HG03439 (cell line): ENCODE results near the gene DCST1.

Experiments used
- ATAC-seq: cut with Tn5 transposase; IDR thresholded peaks from one replicate; pipeline ENCODE4 v1.9.1; 2021; ENCODE audit warnings: mild to moderate bottlenecking, moderate library complexity; ENCODE audit not compliant: unreplicated experiment

The DCST1 gene

DNA sequence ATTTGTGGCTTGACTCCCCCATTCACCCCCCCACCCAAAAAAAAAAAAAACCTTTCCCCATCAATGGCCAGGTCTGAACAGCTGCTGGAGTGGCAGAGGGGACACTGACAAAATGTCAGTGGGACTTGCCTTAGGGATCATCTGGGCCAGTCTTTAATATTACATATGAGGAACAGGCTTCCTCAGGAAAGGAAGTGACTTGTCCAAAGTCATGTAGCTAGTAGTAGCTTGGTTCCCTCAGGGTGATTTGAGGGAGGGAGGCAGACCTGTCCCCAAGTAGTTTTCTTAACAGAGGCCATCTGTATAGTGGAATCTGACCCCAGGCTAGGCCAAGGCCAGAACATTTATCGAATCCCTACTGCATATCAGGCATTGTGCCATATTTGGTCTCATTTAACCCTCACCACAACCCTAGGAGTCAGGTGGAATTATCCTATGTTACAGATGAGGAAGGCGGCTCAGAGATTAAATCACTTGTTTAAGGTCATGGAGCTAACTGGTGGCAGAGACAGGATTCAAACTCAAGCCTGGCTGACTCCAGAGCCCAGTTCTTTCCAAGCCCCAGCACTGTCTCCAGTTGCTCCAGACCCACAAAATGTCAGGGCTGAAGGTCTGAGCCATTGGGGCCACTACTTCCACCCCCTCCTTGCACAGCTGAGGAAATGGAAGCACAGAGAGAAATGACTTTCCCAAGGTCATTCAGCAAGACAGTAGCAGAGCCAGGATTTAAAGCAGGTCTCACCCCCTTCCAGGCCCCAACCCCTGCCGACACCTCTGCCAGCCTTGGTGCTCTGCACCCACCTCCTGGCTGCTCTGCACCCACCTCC lies 20.6 kb upstream of the DCST1 start:
- ATAC-seq: no peak

DNA sequence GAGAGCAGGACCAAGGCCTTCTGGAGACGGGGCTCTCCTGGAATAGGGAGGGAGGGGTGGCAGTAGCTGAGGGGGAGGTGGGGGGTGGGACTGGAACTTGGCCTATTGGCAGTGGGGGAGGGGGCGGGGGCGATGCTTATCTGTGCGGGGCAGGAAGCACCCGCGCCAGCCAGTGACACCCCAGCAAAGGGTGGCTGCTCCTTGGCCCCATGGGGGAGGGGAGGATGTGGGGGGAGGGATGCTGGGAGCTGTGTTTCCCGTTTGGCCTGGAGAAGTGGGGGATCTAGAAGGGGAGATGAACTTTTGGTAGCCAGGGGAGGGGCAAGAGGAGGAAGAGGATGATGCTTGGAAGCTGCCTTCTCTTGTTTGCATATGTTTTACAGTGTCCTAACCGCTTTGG lies 20.0 kb upstream of the DCST1 start:
- no peak for ATAC-seq

DNA sequence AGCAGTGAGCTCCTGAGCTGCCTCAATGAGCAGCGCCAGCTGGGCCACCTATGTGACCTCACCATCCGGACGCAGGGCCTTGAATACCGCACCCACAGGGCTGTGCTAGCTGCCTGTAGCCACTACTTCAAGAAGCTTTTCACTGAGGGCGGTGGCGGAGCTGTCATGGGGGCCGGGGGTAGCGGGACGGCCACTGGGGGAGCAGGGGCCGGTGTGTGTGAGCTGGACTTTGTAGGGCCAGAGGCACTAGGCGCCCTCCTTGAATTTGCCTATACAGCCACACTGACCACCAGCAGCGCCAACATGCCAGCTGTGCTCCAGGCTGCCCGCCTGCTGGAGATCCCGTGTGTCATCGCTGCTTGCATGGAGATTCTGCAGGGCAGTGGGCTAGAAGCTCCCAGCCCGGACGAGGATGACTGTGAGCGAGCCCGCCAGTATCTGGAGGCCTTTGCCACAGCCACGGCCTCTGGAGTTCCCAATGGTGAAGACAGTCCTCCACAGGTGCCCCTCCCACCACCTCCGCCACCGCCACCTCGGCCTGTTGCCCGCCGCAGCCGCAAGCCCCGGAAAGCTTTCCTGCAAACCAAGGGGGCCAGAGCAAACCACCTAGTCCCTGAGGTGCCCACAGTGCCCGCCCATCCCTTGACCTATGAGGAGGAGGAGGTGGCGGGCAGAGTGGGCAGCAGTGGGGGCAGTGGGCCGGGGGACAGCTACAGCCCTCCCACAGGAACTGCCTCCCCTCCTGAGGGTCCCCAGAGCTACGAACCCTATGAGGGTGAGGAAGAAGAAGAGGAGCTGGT lies 18.7 kb upstream of the DCST1 start:
- ATAC-seq: no peak

DNA sequence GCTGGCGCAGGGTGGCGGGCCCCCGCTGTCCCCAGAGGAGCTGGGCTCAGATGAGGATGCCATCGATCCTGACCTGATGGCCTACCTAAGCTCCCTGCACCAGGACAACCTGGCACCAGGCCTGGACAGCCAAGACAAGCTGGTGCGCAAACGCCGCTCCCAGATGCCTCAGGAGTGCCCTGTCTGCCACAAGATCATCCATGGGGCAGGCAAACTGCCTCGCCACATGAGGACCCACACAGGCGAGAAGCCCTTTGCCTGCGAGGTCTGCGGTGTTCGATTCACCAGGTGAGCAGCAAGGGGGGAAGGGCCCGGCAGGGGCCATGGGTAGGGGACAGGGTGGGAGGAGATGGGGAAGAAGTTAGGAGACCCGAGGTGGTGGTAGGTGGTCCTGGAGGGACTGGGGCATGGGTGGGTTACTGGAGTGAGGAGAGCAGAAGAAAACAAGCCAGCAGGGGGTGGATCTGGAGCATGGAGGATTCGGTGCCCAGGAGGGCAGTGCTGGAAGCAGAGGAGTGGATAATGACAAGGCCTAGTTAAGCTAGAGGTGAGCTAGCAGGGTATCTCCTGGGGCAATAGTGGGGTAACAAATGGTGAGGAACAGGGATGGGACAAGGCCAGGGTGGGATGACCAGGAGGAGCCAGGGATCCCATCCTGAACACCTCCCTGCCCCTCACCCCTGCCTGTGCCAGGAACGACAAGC lies 17.9 kb upstream of the DCST1 start:
- no peak for ATAC-seq

DNA sequence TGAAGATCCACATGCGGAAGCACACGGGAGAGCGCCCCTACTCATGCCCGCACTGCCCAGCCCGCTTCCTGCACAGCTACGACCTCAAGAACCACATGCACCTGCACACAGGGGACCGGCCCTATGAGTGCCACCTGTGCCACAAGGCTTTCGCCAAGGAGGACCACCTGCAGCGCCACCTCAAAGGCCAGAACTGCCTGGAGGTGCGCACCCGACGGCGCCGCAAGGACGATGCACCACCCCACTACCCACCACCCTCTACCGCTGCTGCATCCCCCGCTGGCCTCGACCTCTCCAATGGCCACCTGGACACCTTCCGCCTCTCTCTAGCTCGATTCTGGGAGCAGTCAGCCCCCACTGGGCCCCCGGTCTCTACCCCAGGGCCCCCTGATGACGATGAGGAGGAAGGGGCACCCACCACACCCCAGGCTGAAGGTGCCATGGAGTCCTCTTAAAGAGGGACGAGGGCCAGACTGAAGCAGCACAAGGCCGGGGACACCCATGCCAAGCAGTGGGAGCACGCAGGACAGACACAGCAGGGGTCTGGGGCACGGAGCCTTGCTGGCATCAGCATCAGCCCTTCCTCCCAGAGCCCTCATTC lies 17.3 kb upstream of the DCST1 start:
- no peak for ATAC-seq

DNA sequence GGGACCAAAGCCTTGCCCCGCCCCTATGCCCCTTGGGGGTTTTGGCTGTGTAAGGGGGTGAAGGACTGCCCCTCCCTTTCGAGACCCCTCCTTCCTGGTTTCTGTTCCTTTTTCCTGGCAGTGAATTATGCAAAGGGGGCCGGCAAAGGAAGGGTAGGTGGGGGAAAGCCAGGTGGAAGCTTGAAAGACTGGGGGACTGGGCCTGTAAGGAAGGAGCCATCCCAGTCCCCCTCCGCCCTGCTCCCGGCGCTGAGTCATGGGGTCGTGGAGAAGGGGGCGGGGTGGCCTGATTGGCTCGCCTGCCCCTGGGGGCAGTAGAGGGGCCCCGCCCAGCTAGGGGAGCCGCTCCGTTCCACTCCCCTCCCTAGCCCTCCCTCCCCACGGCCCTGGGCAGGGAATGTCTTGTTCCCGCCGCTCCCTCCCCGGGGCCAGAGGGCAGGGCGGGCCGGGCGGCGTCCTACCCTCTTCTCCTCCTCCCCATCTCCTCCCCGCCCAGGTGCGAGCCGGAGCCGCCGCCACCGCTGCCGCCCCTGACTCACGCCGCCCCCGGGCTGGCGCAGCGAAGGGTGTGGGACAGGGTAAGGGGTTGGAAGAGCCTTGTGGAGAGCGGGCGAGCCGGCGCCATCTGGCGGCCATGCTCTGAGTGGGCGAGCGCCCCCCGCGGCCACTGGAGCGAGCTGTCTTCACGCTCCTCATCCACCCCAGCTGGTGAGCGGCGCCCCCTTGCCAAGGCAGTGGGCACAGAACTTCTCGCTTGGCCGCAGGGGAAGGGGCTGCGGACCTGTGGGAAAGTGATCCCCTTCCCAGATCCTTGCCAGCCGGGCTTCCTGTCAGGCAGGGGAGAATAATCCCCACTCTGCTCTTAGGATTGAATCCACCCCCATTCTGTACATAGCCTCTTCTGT lies 16.3 kb upstream of the DCST1 start:
- ATAC-seq: peak; percentile 65

DNA sequence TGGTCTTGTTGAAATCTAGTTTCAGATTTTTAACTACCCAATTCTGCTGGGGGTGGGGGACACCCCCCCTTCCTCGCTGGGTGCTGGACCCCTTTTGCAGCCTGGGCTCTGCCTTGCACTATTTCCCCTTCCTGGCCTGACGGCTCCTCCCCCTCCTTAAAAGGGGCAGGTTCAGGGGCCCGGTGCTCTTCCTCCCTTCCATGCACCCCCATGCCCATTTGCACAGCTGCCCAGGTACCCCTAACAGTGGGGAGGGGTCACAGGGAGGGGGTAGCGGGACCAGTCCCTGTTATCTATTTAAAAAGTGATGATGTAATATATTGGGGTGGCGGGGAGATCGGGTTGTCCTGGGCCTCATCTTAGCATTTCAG lies 15.7 kb upstream of the DCST1 start:
- no peak for ATAC-seq

DNA sequence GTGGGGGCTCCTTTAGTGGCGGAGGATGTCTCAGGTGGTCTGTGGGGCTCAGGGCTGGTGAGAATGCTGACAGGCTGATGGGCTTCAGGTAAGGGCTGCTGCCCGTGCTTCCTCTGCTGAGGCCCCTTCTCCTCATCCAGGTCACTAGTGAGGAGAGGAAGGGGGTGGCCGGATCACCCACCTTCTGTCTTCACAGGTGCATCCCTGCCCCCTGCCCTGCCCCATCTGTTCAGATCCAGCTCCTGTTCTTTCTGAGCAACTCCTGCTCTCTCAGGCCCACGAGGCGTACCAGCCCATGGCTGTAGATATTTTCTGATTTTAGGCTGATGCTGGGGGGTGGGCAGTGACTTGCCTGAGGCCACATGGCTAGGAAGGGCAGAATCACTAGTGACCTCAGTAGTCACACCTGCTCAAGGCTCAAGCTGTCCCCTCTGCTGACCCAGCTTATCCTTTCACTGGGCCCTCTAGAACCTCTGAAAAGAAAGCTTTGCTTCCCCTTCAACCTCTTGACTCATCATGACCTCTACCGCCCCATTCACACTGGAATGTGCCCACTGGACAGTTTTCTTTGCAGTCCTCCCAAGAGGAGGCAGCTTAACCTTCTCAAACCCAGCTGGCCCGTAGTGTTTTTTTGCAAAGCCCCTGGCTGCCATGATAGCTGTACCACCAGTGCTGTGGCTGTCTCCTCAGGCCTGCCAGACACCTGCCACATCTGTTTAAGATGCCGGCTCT lies 14.8 kb upstream of the DCST1 start:
- ATAC-seq: no peak

DNA sequence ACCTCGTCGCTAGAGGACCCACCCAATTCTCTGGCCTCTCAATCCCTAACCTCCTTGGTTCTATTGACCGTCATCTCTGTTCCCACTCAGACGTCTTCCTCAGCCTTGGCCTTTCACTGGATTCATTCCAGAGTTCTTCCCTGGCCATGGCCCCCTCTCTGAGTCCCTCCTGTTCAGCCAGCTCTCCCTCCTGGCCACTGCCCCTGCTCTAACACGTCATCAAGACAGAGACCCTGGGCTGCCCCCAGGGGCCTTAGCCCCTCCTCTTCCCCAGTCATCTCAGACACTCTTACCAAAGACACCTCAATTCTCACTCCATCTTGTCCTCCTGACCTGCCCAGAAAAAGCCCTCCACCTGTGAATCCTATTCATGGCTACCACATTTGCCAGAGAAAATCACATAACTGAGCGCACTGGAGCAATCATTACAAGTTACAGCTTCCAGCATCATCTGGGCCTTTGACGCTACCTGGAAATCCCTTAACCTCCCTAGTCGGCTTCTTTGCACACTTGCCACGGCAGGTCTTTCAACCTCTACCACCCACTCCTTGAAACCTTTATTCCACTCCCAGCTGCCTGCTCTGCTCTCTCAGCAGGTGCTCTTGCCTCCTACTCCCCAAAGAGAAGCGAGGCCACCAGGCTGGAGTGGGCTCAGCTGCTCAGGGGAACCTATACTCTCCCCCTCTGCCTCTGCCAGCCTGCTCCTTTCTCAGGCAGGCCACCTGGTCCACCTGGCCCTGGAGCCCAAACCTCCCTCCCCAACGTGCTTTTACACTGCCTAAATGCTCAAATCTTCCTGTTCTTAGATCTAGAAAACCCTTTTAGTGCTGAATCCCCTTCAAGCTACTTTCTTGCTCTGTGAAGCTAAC lies 14.0 kb upstream of the DCST1 start:
- ATAC-seq: no peak

DNA sequence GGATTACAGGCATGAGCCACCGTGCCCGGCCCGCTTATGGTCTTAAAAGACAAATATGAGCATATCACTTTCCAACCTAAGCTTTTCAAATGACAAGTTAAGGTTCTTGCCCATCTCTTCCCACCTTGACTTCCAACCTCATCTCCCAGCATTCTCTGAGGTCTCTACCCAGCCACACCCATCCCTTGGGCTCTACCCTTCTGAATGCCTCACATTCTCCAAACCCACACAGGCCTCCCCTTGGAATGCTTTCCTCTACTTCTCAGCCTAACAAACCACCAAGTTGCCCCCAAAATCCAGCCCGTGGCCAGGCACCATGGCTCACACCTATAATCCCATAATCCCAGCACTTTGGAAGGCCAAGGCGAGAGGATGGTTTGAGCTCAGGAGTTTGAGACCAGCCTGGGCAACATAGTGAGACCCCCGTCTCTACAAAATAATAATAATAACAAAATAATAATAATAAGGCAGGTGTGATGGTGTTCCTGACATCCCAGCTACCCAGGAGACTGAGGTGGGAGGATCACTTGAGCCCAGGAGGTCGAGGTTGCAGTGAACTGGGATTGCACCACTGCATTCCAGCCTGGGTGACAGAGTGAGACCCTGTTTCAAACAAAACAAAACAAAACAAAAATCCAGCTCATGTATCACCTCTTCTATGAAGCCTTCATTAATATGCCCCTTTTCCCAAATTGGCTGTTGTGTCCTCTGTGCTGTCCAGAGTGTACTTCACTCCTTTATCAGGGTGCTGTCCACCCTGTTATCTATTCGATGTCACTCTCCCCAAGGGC lies 11.3 kb upstream of the DCST1 start:
- no peak for ATAC-seq

DNA sequence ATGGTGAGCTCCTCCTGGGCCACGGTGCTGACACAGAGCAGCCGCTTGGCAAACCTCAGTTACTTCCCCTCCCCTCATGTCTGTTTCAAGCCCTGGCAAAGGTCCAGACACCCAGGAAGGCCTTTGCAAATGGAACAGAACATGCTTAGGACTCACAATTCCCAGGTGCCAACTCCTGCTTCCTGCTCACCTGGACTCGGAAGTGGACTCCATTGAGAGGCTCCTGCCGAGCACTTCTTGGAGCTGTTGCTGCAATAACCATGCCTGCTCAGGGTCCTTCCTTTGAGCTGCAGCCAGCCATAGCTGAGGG lies 10.7 kb upstream of the DCST1 start:
- no peak for ATAC-seq

DNA sequence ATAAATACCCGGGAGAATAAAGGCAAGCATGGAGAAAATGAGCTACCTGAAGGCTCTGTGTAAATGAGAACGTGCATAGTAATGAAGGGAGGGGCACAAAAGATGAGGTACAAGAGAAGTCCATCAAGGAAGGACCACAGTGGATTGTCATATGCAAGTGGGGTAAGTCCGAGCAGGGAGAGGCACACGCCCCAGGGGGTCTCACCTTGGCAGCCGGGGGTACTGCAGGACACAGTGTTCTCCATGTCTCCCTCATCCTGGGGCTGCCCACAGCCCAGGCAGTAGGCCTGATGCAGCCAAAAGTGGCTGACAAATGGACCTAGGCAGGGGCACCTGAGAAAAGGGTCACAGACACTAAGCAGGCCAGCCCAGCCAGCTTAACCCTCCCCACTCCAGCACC lies 10.0 kb upstream of the DCST1 start:
- no peak for ATAC-seq

DNA sequence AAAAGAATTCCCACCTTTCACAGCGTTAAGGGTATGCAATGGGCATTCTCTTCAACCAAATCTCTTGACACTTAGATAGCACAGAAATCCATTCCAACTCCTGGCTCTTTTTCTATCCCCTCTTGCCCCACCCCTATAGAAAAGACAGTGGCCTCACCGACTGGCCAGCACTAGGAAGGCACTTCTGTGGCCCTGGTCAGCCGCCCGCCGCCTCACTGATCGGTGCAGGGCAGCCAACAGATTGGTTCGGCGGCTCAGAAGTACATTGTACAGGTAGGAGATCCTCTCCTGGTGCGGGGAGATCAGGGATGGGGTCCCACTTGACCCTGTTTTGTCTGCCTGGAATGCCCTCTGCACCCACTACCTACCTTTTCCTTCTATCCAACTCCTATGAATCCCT lies 9.3 kb upstream of the DCST1 start:
- ATAC-seq: no peak

DNA sequence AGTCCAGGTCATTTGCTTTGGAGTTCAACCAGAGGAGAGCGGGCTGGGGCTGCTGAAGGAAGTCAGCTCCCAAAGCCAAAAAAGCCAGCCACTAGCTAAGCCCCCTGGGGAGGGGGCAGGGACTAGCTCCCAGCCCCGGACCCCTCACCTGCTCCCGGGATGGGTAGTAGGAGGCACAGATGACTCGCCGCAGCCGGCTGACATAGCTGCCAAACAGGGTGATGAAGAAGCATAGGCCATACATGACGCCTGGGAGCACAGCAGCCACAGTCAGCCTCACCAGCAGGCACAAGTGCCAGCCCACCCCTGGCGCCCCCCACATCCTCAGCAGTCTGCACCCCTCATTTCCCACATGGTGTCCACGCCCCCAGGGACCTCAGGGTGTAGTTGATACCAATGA lies 7.5 kb upstream of the DCST1 start:
- no peak for ATAC-seq

DNA sequence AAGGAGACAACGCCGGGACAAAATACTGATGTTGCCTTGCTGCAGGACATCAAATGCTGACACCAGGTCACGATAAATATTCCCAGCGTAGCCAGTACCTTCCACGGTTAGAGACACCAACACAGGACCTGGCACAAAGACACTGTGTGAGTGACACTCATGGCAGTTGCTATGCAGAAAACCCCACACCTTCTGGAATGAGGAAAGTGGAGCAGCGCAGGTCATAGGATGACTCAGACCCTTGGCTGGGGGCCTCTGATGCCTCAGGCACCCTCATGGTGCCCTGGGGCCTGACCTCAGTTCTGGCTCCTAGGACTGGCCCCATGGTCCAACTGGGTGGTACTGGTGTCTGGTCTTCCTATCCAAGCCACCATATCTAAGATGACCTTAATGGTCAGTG lies 7.0 kb upstream of the DCST1 start:
- no peak for ATAC-seq

DNA sequence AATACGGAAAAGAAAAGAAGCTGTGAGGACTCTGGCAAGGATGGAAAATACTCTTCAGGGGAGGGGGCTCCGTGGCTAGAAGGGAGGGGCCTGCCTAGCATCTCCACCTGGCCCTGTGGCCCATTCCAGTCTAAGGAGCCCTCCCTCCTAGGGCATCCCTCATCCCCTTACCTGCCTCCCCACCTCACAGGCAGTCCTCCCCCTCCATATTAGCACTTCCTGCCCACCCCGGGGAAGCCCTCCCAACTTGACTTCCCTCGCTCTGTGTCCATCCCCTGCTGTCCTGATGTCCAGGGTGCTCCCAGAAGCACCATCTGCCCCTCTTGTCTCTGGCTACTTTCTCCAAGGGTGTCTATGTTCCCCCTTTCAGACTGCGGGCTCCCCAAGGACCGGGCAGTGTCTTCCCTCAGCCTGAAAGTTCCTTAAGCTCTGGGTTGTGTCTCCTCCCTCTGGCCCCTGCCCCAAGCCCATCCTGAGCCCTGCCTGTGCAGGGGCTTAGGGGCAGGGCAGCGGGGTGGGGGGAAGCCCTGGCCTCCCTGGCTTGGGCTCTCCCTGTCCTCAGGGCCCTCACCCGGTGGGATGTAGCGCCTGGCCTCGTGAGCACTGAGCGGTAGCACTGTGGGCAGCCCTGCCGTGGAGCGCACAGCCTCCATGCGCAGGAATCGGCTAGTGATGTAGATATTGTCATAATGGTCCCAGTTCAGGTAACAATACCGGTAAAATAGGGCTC lies 3.9 kb upstream of the DCST1 start:
- ATAC-seq: no peak

DNA sequence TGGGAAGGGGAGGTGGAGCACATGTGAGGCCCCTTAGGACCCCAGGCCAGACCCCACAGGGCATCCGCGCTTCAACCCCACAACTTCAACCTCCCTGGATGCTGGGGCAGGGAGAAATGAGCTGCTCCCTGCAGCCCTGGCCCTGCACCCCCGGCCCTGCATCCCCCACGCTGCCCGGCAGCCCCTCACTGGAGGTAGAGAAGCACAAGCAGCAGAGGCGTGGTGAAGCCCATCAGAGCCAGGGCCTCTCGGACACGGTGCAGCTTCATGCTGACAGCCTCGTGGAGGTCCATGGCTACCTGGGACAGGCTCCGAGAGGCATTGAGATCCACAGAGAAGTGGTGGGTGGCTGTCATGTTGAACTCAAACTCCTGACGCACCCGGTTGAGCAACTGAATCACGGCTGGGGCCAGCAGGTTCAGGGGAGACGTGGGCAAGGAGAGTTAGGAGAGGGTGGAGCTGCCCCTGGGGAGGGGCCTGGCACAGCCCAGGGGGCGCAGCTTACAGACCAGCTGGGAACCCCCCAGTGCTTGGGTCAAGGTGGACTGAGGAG lies 3.3 kb upstream of the DCST1 start:
- no peak for ATAC-seq
